Middle frontal gyrus (tissue), 1 donor: ENCODE results near the gene ADAM17.
"Not testable (repeated sequence)": the region's sequence is repeated elsewhere in the genome, so short reads cannot be mapped to it uniquely, and the experiment has no call there.

Experiments used
- DNase-seq: peaks from one replicate; pipeline ENCODE4 v3.0.0-alpha.2; 2015; ENCODE audit warnings: low spot score; ENCODE audit errors: extremely low spot score

ADAM17 gene

DNA sequence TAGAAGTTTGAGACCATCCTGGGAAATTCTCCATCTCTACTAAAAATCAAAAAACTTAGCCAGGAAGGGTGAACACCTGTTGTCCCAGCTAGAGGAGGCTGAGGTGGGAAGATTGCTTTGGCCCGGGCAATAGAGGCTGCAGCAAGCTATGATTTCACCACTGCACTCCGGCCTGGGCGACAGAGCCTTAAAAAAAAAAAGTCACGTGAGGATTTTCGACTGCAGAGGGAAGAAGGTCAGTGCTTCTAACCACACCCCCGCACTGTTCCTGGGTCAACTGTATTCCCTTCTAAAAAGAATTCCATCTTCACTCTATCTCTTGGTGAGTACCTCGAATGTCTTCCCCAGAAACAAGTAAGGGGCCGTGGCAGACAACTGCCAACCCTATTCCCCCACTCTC is 31.3 kb downstream of the ADAM17 start:
- DNase-seq: no peak

- DNase-seq: no peak
Measured at GRCh38 chr2:9519250-9519649, 36.4 kb downstream of the ADAM17 start.

DNA sequence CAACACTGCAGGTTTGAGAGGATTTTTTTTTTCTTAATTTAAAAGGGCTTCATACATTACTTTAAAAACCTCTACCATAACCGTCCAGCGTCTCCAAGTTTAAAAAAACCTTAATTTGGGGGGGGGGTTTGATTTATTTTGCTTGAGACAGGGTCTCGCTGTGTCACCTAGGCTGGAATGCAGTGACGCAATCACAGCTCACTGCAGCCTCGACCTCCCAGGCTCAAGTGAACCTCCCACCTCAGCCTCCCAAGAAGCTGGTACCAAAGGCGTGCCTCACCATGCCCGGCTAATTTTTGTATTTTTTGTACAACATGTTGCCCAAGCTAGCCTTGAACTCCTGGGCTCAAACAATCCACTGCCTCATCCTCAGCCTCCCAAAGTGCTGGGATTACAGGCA is 36.9 kb downstream of the ADAM17 start:
- DNase-seq: no peak

DNA sequence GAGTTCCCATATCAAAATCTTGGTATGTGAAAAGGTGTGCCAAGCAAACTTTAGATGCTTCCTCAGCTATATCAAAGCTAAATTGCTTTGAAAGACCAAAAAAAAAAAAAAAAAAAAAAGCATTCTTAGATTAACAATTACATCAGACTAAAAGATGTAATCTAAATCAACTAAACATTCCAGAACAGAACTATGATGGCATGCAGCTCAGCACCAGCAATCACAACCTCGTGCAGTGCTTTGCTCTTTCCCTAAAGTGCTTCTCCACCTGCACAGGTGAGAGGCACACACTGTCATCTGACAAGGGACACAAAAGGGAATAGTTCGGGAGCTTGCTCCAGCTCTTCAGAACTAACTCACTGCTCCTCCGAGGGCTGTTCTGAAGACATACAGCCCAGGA is 37.5 kb downstream of the ADAM17 start:
- DNase-seq: no peak

DNA sequence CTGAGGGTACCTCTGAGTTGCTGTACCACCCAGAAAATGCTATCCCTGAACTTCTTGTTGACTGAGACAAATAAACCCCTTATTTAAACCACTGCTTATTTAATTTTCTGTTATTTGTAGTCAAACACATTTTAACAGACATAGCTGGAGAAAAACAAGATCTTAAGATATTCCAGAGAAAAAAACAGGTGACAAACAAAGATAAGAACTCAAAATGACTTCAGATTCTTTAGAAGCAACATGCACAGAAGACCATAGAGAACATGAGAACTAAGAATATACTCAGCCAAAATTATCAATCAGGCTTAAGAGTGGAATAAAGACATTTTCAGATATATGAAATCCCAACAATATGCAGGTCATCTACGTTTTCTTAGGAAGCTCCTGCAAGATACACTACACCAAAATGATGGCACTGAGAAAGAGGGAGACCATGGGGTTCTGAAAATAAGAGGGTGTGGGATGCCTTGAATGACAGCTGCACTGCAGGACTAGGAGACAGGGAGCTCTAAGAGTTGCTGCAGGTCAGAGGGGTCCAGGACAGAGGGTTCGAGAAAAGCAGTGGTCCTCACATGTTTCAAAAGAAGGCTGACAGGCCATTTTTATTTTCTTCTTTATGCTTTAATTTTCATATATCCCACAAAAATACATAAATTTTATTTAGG is 38.4 kb downstream of the ADAM17 start:
- DNase-seq: no peak

- not testable (repeated sequence) for DNase-seq
Measured at GRCh38 chr2:9513946-9514345, 41.7 kb downstream of the ADAM17 start.

DNA sequence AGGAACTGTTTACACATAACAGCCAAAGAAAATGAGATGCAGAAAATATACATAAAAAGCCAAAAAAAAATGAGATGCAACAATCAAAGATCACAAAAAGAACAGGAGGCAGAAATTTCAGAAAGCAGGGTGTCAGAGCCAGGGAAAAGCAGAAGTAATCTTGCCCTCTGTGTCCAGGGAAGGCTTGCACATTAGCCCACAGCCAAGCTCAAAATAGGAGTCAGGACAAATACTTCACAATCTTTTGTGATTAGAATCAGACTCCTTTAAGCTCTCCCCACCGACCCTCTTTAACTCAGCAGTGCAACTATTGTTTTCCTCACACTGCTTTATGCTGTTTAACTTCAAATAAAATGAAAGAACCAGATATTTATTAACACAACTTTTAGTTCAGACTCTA is 46.7 kb downstream of the ADAM17 start:
- no peak for DNase-seq

DNA sequence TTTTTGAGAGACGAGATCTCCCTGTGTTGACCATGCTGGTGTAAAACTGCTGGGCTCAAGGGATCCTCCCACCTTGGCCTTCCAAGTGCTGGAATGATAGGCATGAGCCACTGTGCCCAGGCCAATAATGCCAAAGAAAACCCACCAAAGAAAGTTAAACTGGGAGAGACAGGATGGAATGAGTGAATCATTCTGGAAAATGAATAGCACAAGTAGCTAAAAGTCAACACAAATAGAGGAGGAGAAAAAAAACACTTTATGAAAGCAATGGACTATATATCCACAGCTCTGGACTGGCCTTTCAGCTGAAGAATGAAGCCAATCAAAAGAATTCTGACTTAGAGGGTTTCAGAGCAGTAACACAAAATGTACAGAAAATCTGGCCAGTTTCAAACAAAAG is 57.4 kb downstream of the ADAM17 start:
- no peak for DNase-seq

GRCh38 chr2:9497017-9497416 is 58.6 kb downstream of the ADAM17 start:
- no peak for DNase-seq

DNA sequence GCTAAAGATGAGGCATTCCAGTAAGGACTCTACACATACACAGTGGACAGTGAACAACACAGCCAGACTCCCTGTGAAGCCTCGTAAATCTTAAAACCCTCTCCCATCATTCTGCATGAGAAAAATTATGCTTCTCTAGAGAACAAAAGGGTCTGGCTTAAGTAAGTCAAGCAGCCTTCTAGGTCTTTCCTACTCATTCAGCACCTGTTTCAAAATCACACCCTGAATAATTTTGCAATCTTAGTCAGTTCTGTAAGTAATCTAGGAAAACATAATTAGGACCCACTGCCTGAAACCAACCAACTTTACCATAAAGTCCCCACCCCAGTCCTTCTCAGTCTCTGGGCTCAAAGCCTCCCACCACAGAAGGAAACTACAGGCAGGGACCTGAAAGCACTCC is 61.5 kb downstream of the ADAM17 start:
- DNase-seq: no peak

GRCh38 chr2:9493478-9493877 is 62.2 kb downstream of the ADAM17 start:
- DNase-seq: no peak

DNA sequence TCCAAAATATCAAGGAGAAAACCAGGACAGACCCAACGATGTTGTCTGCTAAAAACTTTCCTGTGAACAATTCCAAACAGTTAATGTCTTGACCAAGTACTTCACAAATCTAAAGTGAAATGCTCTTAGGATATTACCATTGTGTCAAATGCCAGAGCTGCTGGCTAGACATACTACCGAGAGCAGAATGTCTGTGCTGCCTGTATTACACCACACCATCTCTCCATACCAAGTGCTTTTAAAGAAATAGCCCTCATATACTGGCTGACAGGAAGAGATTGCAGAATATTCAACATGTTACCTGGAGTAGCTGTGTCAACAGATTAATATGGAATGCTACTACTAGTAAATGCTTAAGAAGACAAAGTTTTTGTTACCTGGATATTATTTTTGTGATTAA is 62.7 kb downstream of the ADAM17 start:
- no peak for DNase-seq

- DNase-seq: no peak
Measured at GRCh38 chr2:9490789-9491188, 64.8 kb downstream of the ADAM17 start.

DNA sequence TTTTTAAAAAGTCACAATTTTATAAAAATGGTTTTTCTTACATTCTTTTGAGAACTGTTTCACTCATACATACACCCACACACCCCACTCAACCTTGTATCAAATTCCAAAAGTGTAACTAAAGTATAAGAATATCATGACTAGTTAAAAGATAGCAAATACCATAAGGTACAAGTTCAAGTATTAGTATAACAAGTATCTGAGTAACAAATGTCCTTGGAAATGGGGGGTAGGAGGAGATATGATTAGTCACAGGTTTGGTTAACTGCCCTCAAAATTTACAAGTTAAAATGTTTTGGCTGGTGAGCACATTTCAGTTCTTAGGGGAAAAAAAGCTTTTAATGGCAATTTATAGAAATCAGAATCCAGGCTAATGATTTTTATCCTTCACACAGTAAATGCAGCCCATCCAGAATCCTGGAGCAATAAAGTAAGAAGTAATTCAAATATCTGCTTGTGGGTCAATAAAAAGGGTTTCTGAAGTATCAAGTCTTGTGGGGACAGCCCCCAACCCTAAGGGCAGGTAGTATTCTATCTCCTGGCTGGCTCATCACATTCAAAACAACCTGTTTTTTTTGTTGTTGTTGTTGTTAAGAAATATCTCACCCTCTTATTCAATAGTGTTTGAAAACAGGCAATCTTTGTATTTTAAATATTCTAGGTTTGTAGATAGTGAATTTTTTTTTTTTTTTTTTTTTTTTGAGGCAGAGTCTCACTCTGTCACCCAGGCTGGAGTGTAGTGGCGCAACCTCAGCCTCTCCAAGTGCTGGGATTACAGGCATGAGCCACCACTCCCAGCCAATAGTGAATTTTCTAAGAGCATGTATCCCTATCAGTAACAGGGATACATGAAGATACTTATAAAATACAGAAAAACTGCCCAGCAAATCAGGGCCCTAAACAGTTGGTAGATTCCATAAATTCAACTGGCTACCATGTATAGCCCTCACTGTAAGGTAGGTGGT is 66.8 kb downstream of the ADAM17 start:
- DNase-seq: no peak

GRCh38 chr2:9484533-9484932 is 71.1 kb downstream of the ADAM17 start:
- no peak for DNase-seq

DNA sequence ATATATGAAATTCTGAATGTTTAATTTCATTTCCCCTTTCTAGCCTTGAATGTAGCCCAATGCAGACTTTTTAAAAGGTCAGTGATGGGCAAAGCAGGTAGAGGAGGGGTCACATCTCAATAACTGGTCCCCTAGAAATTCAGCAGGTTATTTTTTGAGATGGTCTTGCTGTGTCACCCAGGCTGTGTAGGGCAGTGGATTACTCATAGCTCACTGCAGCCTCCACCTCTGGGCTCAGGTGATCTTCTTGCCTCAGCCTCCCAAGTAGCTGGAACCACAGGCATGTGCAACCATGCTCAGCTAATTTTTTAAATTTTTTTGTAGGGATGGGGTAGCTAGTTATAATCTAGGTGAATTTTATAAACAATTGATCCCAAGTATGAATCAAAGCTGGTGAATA is 72.5 kb downstream of the ADAM17 start:
- DNase-seq: no peak

- DNase-seq: no peak
Measured at GRCh38 chr2:9480157-9480556, 75.5 kb downstream of the ADAM17 start.

- DNase-seq: no peak
Measured at GRCh38 chr2:9478526-9478925, 77.1 kb downstream of the ADAM17 start.

DNA sequence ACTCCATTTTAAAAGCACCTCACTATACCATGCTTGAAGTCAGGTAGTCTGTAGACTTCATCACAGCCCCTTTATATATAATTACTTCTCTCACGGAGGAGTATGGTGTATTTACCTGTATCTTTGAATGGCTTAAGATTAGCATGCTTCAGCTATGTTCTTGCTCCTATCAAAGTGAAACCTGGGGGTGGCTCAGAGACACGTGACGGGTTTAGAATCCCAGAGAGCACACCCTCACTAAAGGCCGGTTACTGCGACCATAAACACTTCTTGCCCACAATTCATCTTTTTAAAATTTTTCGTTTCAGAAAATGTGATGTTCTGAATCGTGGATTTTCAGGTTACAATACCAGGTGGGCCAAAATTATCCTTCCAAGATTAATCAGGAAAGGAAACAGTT is 77.7 kb downstream of the ADAM17 start:
- DNase-seq: no peak

DNA sequence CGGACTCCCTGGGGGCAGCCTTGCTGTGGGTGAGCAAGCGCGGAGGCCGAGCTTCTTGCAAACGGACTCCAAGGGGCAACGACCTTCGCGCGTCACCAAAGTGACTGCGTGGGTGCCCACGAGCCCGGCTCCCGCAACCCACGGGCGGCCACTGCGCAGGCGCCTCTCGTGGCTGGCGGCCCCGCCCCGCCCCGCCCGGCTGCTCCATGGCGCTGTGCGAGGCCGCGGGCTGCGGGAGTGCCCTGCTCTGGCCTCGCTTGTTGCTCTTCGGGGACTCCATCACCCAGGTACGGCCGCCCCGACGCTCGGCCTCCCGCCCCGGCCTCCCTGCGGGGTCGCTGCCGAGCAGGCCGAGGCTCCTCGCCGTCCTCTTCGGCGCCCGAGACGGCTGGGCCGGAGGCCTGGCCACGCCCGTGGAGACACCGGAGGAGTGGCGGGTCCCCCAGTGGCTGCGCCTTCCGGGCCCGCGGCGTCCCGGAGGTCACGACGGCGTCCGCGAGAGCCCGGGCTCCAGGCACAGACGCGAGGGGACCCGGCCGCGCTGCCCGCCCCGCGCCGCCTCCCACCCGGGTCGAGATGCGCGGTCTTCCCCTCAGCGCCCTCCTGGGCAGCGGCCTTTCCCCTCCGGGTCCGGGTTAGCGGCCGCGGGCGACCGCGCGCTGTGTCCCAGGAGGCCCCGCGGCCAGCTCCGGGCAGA is 81.1 kb downstream of the ADAM17 start, which contains the start of gene IAH1:
Gene IAH1 (plus strand): TSS at position 191 of the 697 bp plus-strand sequence. CDS start 16 bp downstream, at position 207.
- peak; percentile 44 for DNase-seq

DNA sequence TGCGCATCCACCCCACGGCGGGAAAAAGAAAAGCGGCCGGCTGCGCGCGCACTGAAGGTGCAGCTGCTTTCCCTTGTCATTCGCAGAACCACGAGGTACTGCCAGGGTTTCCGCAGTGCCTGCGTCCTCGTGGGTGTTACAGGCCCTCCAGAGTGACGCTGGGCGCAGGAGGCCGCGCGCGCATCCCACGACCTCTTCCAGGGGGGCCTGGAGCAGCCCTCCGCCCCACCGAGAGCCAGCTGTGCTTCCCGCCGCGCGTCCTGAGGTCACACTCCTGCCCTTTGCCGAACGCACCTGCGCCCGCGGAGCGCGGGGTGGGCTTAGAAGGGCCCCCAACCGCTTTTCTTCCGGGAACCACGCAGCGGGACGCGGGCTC is 81.7 kb downstream of the ADAM17 start:
- DNase-seq: no peak
